HG02973 (cell line): ENCODE data around the gene QRICH2.
A peak's percentile ranks its signal among the peaks of the same experiment; 100 is the strongest.

Experiments used
- ATAC-seq: cut with Tn5 transposase; IDR thresholded peaks from one replicate; pipeline ENCODE4 v1.9.1; 2021; ENCODE audit warnings: moderate library complexity; ENCODE audit not compliant: unreplicated experiment

The QRICH2 gene

GRCh38 chr17:76279742-76280287, 28.3 kb downstream of the QRICH2 start:
- ATAC-seq: no peak

- no peak for ATAC-seq
These were observed 28.9 kb downstream of the QRICH2 start for GRCh38 chr17:76278952-76279741.

DNA sequence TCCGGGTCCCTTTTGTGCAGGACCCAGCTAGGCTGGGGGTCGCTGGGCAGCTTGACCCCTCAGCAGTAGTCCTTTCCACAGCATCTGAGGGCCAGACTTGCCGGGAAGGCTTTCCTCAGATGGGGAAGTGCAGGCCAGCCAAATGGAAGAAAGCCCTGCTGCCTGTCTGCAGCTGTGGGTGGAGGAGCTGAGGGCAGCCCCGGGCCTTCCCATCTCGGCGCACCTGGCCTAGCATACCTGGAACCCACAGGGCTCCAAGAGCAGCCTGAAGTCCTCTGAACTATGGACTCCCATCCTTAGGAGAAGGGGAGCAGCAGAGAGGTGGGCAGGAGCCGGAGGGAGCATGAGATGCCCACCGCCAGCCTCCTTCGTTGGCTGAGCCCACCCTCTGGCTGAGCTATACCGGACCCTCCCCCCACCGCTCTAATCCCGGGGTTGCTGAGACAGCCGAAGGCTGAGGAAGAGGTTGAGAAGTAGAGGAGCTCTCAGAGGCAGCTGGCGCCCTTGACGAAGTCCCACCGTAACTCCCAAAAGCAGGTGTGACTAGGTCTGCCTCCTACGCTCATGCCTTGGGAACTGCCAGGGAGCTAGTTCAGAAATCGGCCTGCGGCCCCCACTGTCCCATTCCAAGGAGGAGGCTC, 29.7 kb downstream of the QRICH2 start:
- ATAC-seq: no peak

- no peak for ATAC-seq
These were observed 30.5 kb downstream of the QRICH2 start for GRCh38 chr17:76277300-76278267.

DNA sequence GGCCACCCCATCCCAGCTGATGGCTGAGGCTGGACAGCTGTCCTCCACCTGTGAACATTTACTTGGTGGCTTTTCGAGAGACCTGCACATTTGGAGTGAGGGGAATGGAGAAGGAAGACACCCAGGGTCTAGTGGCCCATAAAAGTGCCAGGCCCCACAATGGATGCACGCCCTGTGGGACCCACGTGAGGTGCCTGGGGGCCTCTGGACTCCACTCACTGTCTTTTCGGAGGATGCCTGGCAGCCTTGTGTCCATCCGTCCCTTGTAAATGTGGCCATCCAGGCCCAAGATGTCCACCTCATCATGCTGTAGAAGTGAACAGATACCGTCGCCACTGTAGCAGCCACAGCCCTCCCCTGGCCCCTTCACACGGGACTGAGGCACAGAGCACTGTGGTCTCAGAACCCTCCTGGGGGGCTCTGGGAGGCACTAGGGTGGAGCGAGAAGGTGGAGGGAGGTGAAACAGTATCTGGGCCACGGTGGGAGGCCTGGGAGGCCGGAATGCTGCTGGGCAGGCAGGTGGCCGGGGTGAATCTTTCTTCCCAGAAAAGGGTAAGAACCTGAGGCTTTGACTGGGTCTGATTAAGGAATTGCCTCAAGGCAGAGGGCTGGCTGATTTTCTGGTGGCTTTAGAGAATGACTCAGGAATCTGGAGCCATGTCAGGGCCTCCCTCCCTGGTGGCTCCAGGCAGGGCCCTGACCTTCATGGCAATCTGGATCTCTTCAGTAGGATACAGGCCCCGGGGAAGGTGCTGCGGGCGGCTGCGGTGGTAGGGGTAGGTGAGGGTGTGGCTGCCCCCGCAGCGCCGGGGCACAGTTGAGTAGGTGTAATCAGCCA, 31.4 kb downstream of the QRICH2 start:
- ATAC-seq: no peak

DNA sequence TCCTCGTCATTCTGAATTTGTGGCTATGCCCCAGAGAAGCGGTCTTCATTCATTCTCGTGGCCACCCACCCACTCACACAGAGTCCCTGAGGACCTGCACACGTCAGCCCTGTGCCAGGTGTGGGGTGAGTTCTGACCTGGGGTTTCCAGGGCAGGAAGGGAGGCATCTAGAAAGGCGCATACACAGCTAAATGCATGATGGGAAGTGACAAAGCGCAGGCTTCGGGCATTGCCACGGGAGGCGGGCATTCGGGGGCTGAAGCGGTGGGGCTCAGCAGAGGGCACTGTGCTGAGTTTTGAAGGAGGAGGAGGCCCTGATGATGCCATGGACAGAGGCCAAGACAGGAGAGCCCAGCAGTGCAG, 32.0 kb downstream of the QRICH2 start:
- no peak for ATAC-seq

DNA sequence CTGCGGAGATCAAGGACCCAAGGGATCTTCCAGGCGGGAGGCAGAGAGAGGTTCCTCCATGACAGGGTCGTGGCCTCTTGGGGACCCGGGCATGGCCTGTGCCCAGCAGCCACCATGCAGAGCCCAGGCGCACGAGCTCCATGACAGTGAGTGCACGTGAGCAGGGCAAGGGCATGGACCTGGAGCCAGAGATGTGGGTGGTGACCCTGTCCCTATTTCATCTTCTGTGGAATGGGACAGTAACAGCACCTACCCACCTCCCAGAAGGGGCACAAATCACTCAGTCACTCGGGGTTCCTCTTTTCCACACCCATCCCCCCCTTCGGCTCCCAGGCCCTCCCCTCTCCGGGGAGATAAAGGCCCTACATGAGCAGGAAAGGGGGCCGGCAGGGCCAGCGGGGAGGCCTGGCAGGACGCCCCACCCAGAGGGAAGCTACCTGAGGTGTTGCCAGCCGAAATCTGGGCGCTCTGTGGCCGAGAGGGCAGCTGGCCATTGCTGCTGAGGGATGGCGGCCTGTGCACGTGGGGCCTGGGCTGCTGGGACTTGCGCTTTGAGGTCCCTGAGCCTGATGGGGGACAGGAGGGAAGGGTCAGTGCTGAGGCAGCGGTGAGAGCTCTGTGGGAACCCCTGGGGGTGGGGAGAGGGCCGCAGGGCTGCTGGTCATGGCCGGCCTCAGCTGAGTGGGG, 32.6 kb downstream of the QRICH2 start:
- ATAC-seq: no peak

DNA sequence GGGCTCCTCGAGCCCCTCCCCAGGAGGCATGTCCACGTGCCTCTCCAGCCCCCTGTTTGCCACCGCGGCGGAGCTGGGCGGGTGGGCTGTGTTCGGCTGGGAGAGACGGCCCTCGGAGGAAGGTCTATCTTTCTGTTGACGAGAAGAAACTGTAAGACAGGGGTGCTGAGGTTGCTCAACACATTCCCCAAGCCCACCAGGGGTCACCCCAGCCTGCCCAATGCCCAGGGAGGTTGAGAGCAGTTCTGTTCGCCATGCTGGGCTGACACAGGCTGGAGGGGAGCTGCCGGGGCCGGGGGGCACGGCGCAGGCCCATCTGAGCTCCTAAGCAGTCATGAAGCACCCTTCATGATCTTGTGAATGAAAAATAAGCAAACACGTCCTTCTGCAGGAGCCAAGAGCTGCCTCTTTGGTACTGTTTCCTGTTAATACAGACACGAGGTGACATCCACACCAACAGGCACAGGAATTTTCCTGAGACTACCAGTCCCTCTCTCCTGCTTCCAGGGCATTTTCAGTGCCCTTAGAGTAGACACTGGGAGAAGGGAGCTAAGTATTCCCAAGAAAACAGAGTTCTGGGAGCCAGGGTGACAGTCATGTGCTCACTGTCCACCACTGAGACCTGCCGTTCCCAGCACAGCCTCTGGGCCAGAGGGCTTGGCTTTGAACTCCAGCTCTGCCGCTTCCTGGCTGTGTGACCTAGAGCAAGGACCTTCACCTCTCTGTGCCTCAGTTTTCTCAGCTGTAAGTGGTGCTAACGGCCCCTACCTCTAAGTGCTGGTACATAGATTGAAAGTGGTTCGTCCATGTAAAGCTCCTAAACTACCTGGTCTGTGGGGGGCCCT, 33.7 kb downstream of the QRICH2 start:
- no peak for ATAC-seq

DNA sequence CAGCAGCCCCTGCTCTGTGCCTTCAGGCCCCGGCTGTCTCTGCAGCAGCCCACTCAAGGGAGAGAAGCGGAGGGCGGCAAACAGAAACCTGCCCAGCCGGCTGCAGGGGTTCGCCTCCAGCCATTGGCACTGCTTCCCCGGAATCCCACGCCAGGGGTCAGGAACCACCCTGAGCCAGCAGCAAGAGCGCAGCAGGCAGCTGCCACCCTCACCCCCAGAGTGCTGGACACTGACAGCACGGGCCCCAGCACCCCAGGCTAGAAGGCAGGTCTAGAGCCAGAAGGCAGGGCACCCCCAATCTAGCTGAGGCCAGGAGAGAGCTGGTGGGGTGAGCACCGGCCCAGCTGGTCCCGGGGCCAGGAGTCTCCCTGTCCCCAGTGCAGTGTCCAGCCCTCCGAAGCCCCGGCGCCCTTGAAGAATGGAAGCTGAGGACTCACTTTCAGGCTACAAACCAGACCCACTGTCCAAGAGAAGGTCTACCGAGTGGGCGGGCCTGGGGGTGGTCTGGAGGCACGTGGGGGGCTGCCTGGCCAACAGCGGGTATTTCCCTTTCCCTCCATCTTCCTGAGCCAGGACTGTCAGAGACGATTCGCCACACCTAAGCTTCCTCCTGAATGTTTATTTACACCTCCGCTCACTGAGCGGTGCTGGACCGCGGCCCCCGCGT, 34.5 kb downstream of the QRICH2 start:
- no peak for ATAC-seq

DNA sequence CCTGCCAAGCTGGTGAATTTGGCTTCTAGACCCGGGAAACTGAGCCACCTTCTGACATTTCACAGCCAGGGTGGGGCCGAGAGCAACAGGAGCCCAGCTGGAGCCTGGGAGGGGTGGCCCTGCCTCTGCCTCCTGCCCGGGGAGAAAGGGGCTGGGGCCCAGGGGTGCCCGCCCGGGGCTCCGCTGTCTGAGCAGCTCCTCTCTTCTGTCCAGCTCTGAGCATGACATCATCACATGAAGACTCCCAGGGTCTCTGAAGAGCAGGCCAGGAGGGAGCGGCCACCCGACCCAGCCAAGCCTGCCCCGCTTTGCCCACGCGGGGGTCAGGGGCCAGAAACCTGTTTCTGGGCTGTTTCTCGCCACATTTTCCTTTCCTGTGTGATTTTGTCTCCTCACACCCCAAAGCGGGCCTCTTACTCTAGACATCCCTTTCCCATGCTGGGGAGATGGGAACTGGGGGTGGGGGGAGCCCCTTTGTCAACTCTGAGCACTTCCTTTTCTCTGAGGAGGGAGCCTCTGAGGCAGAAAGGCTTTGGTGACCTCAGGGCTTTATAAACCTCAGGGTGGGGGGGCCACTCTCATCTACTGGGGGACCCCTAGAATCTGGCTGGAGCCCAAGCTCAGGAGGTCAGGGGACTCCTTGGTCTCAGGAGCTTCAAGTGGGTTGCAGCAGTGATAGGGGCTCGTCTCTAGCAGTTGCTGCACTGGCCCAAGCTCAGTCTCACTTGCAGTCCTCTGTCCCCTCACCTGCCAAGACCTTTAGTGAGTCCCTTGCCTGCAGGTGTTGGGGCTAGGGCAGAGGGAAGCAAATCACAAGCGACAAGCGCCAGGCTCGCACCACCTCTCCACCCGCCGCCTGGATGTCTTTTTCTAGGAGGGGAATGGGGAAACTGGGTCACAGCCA, 35.3 kb downstream of the QRICH2 start:
- peak; percentile 12 for ATAC-seq

- ATAC-seq: peak; percentile 47
These were observed 36.2 kb downstream of the QRICH2 start for GRCh38 chr17:76271669-76272540.

GRCh38 chr17:76270770-76271668, 37.1 kb downstream of the QRICH2 start:
- ATAC-seq: peak; percentile 1

DNA sequence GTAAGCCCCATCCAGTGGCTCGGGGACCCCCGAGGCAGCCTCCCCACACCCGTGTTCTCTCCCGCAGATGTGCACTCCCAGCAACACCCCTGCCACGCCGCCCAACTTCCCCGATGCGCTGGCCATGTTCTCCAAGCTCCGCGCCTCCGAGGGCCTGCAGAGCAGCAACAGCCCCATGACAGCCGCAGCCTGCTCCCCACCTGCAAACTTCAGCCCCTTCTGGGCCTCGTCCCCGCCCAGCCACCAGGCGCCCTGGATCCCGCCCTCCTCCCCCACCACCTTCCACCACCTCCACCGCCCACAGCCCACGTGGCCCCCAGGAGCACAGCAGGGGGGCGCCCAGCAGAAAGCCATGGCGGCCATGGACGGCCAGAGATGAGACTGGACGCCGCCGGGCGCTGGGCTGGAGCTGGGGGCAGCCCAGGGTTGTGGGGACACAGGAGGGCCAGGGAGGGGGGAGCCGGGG, 37.9 kb downstream of the QRICH2 start:
- no peak for ATAC-seq

DNA sequence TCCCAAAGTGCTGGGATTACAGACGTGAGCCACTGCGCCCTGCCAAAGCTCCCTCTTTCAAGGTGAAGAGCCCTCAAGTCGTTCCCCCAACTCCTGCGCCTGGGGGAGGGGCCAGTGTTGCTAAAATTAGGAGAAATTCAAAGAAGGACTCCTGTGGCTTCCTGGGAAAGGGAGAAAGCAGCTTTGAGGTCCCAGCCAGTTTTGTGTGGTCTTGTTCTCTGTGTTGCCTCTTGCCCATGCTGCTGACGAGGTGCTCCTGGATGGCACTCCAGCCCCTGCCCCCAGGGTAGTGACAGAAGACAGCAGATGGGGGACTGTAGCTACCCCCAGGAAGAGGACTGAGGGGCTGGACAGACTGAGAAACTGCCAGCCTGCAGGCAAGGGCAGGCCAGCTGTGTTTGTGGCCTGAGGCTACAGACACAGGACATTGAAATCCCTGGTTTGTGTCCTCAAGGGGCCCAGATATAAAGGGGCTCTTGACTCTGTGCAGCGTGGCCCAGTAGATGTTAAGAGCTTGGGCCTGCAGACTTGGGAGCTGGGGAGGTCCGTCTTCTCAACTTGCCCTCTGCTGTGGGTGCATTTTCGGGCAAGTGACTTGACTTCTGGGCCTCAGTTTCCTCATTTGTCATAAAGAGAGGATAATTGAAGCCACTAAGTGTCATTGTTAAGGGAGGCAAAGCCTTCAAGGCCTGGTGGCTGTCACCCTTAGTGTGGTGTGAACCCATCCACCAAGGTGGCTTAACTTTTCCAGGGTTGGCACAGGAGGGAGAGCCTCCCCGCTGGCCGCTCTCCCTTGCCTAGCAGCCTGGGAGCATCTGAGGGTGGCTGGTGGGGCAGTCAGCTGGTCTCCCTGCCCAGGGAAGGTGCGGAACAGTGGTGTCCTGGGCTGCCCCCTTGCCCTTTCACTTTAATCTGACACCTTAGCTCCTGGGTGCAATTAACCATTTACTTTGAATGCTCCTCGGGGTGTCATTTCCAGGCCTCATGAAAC, 38.8 kb downstream of the QRICH2 start:
- ATAC-seq: no peak
